ENCODE data around the gene TMCO4. TPM values are rescaled to one million over a fixed set of nuclear protein-coding genes. Genes with fewer than 3 reads are reported as not detected.
A peak's percentile ranks its signal among the peaks of the same experiment; 100 is the strongest.
"Not testable (repeated sequence)": the region's sequence is repeated elsewhere in the genome, so short reads cannot be mapped to it uniquely, and the experiment has no call there.

The TMCO4 gene
- total RNA-seq, 1 donor from 2014 or later = 18.7 TPM

GRCh38 chr1:19635646-19636045, 164.1 kb downstream of the TMCO4 start:
- ATAC-seq = peak; percentile 46

GRCh38 chr1:19635064-19635463, 164.7 kb downstream of the TMCO4 start:
- ATAC-seq = not testable (repeated sequence)

DNA sequence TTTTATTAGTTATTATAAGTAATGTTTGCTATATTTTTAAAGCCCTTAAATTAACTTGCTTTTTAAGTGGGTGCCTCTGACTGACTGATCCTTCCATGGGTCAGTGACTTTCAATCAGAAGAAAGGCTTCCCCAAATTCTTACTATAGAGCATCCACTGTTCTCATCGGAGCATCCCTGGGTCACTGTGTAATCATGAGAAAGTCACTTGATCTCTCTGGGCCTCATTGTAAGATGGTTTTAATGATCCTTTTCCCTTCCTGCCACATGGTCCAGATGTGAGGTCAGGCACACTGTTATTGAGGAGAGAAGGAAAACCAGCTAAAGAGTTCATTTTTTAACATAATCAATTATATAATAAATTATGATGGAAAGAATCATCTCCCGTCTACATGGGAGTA, 166.6 kb downstream of the TMCO4 start:
- ATAC-seq = no peak

Other genes with a start within 250 kb of the TMCO4 start
- 93.5 TPM for gene NBL1, start 155.6 kb downstream of the TMCO4 start, total RNA-seq
- not detected for gene HTR6, start 135.0 kb downstream of the TMCO4 start, total RNA-seq
- gene RNF186, start 15.4 kb upstream of the TMCO4 start, total RNA-seq = 0.16 TPM
- gene OTUD3, start 82.5 kb upstream of the TMCO4 start, total RNA-seq = 4.2 TPM
- not detected for gene PLA2G2E, start 123.7 kb upstream of the TMCO4 start, total RNA-seq
- 10.9 TPM for gene PLA2G2A, start 179.7 kb upstream of the TMCO4 start, total RNA-seq

Measured in esophagus mucosa (tissue), 1 donor.